ENCODE data around the gene KCTD17. TPM values are rescaled to one million over a fixed set of nuclear protein-coding genes. Genes with fewer than 3 reads are reported as not detected.
A peak's percentile ranks its signal among the peaks of the same experiment; 100 is the strongest.

KCTD17 gene
- total and polyA plus RNA-seq, 5 experiments from 2014 or later: 9.1 to 26.6 (median 12.1) TPM

- no peaks in the 10 kb centered on the region for H3K27me3 Mint-ChIP-seq
- H3K9me3 Mint-ChIP-seq: no peaks in the 10 kb centered on the region
- DNase-seq: no peak
- peaks cover 6 to 27% (median 13%) of the 10 kb centered on the region in 4 donors for H3K4me1 Mint-ChIP-seq
- peaks cover 0 to 16% (median 4%) of the 10 kb centered on the region in 3 donors for H3K36me3 Mint-ChIP-seq
- ATAC-seq: no peak
- peak overlapping the region in 2 of 10 donors; percentile 49 to 75 for H3K27ac Mint-ChIP-seq
- H3K4me3 Mint-ChIP-seq: no peak overlapping the region
- POLR2A ChIA-PET: no interaction called here
Observed at GRCh38 chr22:37060801-37061610, 9.5 kb downstream of the KCTD17 start.

GRCh38 chr22:37061611-37062375 lies 10.3 kb downstream of the KCTD17 start:
- POLR2A ChIA-PET: no interaction called here
- peaks cover 6 to 27% (median 13%) of the 10 kb centered on the region in 4 donors for H3K4me1 Mint-ChIP-seq
- H3K27ac Mint-ChIP-seq: peak overlapping the region in 1 of 10 donors; percentile 75
- peaks cover 0 to 11% (median 0%) of the 10 kb centered on the region in 3 donors for H3K36me3 Mint-ChIP-seq
- H3K9me3 Mint-ChIP-seq: no peaks in the 10 kb centered on the region
- no peaks in the 10 kb centered on the region for H3K27me3 Mint-ChIP-seq
- H3K4me3 Mint-ChIP-seq: no peak overlapping the region
- ATAC-seq (no peak), DNase-seq (no peak)

- no peaks in the 10 kb centered on the region for H3K9me3 Mint-ChIP-seq
- H3K4me1 Mint-ChIP-seq: peaks cover 6 to 27% (median 12%) of the 10 kb centered on the region in 4 donors
- H3K4me3 Mint-ChIP-seq: no peak overlapping the region
- POLR2A ChIA-PET: no interaction called here
- H3K27me3 Mint-ChIP-seq: no peaks in the 10 kb centered on the region
- DNase-seq (no peak), ATAC-seq (no peak)
- peaks cover 0 to 11% (median 0%) of the 10 kb centered on the region in 3 donors for H3K36me3 Mint-ChIP-seq
- H3K27ac Mint-ChIP-seq: no peak overlapping the region
Observed at GRCh38 chr22:37062376-37062675, 10.8 kb downstream of the KCTD17 start.

- Mint-ChIP-seq H3K9me3 (no peaks in the 10 kb centered on the region), H3K4me3 (peak overlapping the region in 1 of 10 donors; percentile 20), H3K4me1 (peaks cover 6 to 32% (median 15%) of the 10 kb centered on the region in 4 donors), H3K27me3 (peaks cover 0 to 4% (median 3%) of the 10 kb centered on the region in 5 donors), H3K36me3 (peaks cover 0 to 7% (median 0%) of the 10 kb centered on the region in 3 donors), H3K27ac (peak overlapping the region in 2 of 10 donors; percentile 63 to 87)
- ATAC-seq: no peak
- POLR2A ChIA-PET: no interaction called here
- DNase-seq: no peak
Observed at GRCh38 chr22:37062702-37063381, 11.3 kb downstream of the KCTD17 start.

- ATAC-seq: peak; percentile 69 to 77
- DNase-seq: peak in 7 of 10 donors; percentile 14 to 75 (median 44)
- Mint-ChIP-seq H3K4me3 (peak overlapping the region in 1 of 10 donors; percentile 20), H3K27me3 (peaks cover 0 to 10% (median 8%) of the 10 kb centered on the region in 5 donors), H3K36me3 (peaks cover 0 to 6% (median 0%) of the 10 kb centered on the region in 3 donors), H3K4me1 (peaks cover 6 to 36% (median 19%) of the 10 kb centered on the region in 4 donors), H3K27ac (peak overlapping the region in 6 of 10 donors; percentile 41 to 87 (median 61)), H3K9me3 (no peaks in the 10 kb centered on the region)
- POLR2A ChIA-PET: no interaction called here
Observed at GRCh38 chr22:37063431-37064420, 12.2 kb downstream of the KCTD17 start.

- Mint-ChIP-seq H3K4me1 (peaks cover 8 to 36% (median 21%) of the 10 kb centered on the region in 4 donors), H3K36me3 (peaks cover 0 to 3% (median 0%) of the 10 kb centered on the region in 3 donors), H3K27ac (peak overlapping the region in 2 of 10 donors; percentile 71 to 86), H3K9me3 (no peaks in the 10 kb centered on the region), H3K4me3 (peak overlapping the region in 1 of 10 donors; percentile 54), H3K27me3 (peaks cover 0 to 12% (median 8%) of the 10 kb centered on the region in 5 donors)
- no peak for ATAC-seq
- POLR2A ChIA-PET: no interaction called here
- DNase-seq: no peak
Observed at GRCh38 chr22:37064553-37064952, 13.0 kb downstream of the KCTD17 start.

- H3K4me3 Mint-ChIP-seq: no peak overlapping the region
- H3K4me1 Mint-ChIP-seq: peaks cover 8 to 36% (median 23%) of the 10 kb centered on the region in 4 donors
- H3K27ac Mint-ChIP-seq: no peak overlapping the region
- peaks cover 0 to 3% (median 0%) of the 10 kb centered on the region in 3 donors for H3K36me3 Mint-ChIP-seq
- no peaks in the 10 kb centered on the region for H3K9me3 Mint-ChIP-seq
- POLR2A ChIA-PET: no interaction called here
- peaks cover 2 to 19% (median 10%) of the 10 kb centered on the region in 5 donors for H3K27me3 Mint-ChIP-seq
- ATAC-seq (no peak), DNase-seq (no peak)
Observed at GRCh38 chr22:37065180-37065579, 13.6 kb downstream of the KCTD17 start.

GRCh38 chr22:37065961-37066360 lies 14.4 kb downstream of the KCTD17 start:
- Mint-ChIP-seq H3K36me3 (no peaks in the 10 kb centered on the region), H3K4me1 (peaks cover 8 to 31% (median 23%) of the 10 kb centered on the region in 4 donors), H3K27ac (no peak overlapping the region), H3K27me3 (peaks cover 2 to 19% (median 10%) of the 10 kb centered on the region in 5 donors), H3K4me3 (no peak overlapping the region), H3K9me3 (no peaks in the 10 kb centered on the region)
- ATAC-seq (no peak), DNase-seq (no peak)
- POLR2A ChIA-PET: no interaction called here

GRCh38 chr22:37067428-37067827 lies 15.9 kb downstream of the KCTD17 start:
- no peaks in the 10 kb centered on the region for H3K36me3 Mint-ChIP-seq
- DNase-seq: no peak
- H3K4me3 Mint-ChIP-seq: no peak overlapping the region
- POLR2A ChIA-PET: no interaction called here
- no peak for ATAC-seq
- H3K27me3 Mint-ChIP-seq: peaks cover 2 to 19% (median 10%) of the 10 kb centered on the region in 5 donors
- peak overlapping the region in 1 of 10 donors; percentile 18 for H3K27ac Mint-ChIP-seq
- no peaks in the 10 kb centered on the region for H3K9me3 Mint-ChIP-seq
- peaks cover 8 to 30% (median 23%) of the 10 kb centered on the region in 4 donors for H3K4me1 Mint-ChIP-seq

- H3K4me3 Mint-ChIP-seq: peak overlapping the region in 1 of 10 donors; percentile 29
- DNase-seq (no peak), ATAC-seq (peak; percentile 45 to 50)
- peaks cover 2 to 19% (median 10%) of the 10 kb centered on the region in 5 donors for H3K27me3 Mint-ChIP-seq
- no peak overlapping the region for H3K27ac Mint-ChIP-seq
- no peaks in the 10 kb centered on the region for H3K9me3 Mint-ChIP-seq
- H3K36me3 Mint-ChIP-seq: no peaks in the 10 kb centered on the region
- POLR2A ChIA-PET: interaction anchor here (1.0 kb wide), 1 partner anchor 93 kb away, joined by 3 read pairs; no protein-coding TSS in a partner anchor
- H3K4me1 Mint-ChIP-seq: peaks cover 5 to 17% (median 14%) of the 10 kb centered on the region in 4 donors
Observed at GRCh38 chr22:37068859-37069258, 17.3 kb downstream of the KCTD17 start.

GRCh38 chr22:37069319-37069718 lies 17.8 kb downstream of the KCTD17 start:
- H3K4me1 Mint-ChIP-seq: peaks cover 3 to 14% (median 11%) of the 10 kb centered on the region in 4 donors
- H3K4me3 Mint-ChIP-seq: no peak overlapping the region
- DNase-seq: no peak
- no peaks in the 10 kb centered on the region for H3K9me3 Mint-ChIP-seq
- H3K27ac Mint-ChIP-seq: peak overlapping the region in 2 of 10 donors; percentile 14 to 29
- peaks cover 2 to 19% (median 10%) of the 10 kb centered on the region in 5 donors for H3K27me3 Mint-ChIP-seq
- no peaks in the 10 kb centered on the region for H3K36me3 Mint-ChIP-seq
- POLR2A ChIA-PET: no interaction called here
- ATAC-seq: peak in 1 of 2 donors; percentile 20
